ENCODE data around the gene CLSTN1. TPM values are rescaled to one million over a fixed set of nuclear protein-coding genes. Genes with fewer than 3 reads are reported as not detected.

CLSTN1 gene
- total RNA-seq, 1 donor from 2014 or later, result 110 TPM

DNA sequence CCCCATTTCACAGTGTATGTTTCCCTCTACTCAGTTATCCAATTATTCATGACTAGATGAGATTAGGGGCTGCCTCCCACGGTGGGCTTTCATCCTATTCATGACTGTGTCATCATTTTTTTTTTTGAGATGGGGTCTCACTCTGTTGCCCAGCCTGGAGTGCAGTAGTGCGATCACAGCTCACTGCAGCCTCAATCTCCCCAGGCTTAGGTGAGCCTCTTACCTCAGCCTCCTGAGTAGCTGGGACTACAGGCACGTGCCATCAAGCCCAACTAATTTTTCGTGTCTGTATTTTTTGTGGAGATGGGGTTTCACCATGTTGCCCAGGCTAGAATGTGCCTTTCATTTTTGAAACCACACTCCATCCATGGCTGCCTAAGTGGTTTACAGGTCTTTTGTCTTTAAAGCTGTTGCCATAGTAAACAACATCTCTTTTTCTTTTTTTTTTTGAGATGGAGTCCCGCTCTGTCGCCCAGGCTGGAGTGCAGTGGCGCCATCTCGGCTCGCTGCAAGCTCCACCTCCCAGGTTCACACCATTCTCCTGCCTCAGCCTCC lies 112.2 kb downstream of the CLSTN1 start:
- DNase-seq, result no peak

DNA sequence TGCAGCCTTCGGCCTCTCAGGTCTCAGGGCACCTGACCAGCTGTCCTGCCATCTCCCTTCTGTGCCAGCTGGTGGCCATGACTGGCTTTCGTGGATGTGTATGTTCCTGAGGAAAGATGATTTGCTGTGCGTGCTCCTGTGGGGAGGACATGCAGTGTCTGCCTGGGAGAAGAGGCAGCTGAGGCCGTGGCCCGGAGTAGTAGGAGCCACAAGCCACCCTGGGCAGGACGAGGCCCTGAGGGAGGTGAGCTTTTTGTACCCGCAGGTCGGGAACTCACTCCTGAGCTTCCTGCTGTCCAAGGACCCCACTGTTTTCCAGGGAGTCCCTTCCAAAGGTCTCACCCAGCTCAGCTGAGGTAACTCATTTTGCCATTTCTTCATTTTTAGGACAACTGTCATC lies 113.7 kb downstream of the CLSTN1 start:
- DNase-seq, result no peak

DNA sequence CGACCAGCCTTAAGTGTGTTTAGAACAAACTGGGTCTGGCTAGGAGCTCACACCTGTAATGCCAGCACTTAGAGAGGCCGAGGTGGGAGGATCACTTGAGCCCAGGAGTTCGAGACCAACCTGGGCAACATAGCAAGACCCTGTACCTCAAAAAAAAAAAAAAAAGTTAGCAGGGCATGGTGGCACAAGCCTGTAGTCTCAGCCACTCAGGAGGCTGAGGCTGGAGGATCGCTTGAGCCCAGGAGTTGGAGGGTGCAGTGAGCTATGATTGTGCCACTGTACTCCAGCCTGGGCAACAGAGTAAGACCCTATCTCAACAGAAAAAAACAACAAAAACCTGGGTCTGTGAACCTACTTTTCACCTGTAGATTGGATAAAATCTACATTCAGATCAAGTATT lies 117.6 kb downstream of the CLSTN1 start:
- DNase-seq, result no peak

DNA sequence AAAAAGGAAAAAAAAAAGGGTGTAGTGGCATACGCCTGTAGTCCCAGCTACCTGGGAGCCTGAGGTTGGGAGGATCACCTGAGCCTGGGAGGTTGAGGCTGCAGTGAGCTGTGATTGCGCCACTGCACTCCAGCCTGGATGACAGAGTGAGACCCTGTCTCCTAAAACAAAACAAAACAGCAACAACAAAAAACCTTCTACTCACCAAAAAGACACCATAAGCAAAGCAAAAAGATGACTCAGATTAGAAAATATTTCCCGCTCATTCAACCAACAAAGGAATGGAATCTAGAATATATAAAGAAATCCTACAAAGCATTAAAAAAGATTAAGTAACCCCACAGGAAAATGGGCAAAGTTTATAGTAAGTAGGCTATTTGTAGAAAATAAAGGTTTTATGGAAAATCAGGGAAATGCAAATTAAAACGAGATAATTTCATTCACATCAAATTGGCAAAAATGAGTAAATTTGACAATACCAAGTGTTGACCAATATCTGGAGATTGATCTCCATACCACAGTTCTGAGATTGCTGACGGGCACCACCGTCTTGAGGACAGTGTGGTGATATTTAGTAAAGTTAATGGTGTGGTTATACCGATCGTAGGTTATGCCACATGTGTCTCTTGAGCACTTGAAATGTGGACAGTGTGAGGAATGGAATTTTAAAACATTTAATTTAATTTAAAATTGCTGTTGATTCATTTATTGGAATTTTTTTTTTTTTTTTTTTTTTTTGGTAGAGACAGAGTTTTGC lies 118.2 kb downstream of the CLSTN1 start:
- no peak for DNase-seq

DNA sequence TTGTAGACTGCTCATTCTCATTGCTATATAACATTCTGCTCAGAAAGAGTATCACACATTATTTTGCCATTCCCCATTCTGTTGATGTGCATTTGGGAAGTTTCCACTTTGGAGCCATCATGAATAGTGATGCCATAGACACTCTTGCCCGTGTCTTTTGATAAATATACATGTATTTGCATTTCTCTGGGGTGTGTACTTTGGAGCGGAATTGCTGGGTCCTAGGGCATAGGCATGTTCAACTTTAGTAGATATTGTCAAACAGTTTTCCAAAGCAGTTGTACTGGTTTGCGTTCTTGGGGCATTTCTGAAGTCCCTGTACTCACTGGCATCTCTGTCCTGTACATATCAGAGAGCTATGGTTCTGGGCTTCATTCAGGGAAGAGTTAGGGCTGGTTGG lies 120.1 kb downstream of the CLSTN1 start:
- no peak for DNase-seq

DNA sequence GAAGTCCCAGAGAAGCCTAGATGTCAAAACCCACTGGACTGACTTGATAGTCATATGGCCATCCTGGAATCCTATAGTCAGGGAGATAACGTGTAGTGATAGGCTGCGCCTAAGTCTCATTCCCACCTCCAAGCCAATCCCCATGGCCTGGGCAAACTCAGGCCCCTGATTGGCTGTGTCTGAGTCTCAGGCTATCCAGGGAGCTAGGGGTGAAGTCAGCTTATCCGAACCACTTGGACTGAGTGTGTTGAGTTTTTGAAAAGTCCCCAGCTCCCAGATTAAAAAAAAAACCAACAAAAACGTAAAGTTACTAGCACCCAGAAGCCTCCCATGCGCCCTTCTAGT lies 120.6 kb downstream of the CLSTN1 start:
- DNase-seq, result no peak

DNA sequence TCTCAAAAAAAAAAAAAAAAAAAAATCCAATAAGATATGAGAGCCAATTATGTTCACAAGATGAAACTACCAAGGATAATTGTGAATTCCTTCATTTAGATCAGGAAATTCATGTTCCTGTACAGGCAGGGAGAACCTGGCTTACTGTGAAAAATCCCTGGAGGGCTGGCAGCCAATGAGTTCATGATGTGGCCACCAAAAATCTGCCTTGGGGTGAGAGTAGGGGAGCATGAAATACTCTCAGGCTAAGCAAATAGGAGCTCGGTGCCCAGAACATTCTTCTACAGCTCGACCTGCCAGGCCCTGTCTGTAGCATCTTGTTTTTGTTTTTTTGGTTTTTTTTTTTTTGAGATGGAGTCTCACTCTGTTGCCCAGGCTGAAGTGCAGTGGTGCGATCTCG lies 122.1 kb downstream of the CLSTN1 start:
- DNase-seq, result no peak

DNA sequence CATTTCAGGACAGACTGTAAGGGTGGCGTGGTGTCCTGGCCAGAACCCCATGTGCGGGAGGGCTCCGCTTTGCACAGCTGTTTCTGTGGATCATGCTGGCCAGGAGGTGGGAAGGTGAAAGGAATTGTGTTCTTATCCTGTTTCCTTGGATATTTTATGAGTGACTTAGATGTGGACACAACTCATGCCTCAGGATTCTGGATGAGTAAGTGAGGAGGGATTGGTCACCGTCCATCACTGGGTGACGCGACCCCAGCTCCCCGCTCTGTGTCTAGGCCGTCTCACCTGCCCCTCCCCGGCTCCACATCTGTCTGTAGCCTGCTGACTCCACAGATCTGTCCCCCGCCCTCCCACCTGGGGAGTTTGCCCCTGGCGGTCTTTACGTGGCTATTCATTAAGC lies 123.4 kb downstream of the CLSTN1 start:
- no peak for DNase-seq

DNA sequence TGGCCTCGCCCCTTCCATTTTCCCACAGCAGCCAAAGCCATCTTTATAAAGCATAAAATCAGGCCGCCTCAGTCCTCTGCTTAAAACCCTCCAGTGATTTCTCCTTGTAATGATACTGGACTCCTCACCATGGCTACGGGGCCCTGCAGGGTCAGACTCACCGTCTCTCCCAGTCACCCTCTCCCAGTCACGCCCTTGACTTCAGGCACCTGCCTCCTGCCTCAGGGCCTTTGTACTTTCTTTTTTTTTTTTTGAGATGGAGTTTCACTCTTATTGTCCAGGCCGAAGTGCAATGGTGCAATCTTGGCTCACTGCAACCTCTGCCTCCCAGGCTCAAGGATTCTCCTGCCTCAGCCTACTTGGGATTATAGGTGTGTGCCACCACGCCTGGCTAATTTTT lies 124.4 kb downstream of the CLSTN1 start:
- no peak for DNase-seq

DNA sequence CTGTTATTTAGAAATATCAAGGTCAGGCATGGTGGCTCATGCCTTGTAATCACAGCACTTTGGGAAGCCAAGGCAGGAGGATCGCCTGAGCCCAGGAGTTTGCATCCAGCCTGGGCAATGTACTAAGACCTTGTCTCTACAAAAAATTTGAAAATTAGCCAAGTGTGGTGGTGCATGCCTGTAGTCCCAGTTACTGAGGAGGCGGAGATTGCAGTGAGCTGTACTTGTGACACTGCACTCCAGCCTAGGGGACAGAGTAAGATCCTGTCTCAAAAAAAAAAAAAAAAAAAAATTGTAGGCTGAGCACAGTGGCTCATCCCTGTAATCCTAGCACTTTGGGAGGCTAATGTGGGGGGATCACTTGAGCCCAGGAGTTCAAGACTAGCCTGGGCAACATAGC lies 127.0 kb downstream of the CLSTN1 start:
- no peak for DNase-seq

DNA sequence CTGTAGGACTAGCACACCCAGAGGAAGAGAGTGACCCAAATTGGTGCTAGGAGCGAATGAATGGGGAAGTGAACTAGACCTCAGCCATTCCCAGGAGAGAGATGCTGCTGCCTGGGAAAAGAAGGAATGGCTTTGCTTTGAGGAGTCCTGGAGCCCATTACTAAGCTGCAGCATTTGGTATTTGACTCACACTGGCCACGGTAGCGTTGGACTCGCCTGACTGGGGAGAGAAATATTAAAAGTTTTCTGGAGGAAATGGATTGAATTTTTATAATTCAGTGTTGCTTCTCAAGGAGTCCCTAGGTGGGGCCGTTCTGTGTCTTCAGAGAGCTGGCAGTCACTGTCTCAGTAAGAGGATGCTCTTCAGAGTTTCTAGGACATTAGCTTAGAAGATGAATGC lies 132.1 kb downstream of the CLSTN1 start:
- DNase-seq, result no peak

DNA sequence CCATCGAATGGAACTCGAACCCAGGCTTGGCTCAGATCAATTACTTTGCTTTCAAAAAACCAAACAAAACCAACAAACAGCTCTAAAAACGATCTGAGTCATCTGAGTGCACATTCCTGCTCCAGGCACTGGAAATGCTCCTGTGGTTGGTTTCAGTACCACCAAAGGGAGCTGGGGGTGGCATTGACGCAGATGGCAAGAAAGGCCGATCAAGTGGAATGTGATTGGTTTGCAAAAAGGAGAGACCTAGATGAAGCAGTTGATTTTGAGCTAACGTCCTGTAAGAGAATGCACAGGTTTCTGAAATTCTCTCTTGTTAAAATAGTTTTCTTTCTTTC lies 132.7 kb downstream of the CLSTN1 start:
- no peak for DNase-seq

DNA sequence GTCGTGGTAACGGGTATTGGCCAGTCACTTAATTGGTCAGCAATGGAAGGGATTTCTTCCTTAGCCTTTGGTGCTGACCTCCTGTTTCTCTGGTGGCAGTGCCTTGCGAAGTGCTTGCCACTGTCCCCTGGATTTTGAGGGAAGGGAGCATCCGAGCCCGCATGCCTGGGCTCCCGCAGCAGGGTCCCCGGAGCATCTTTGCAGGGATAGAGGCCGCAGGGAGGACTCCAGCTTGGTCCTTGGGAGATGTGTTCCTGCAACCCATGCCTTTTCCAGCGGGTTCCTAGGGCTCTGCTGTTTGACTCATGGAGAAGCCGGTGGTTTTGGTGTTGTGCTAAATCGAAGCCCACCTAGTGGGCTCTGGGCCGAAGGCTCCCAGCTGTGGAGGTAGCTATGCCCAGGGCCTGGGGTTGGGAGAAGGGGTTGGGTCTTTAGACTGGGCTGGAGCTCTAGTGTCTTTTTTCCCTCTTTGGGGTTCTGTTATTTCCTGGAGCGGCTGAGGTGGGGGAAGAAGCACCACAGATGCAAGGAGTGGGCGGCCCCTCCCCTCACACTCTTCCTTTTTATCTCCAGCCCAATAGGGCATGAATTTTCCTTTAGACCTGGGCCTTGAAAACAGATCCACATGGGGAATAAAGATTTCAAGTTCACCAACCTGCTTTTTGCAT lies 133.2 kb downstream of the CLSTN1 start:
- DNase-seq, result no peak

DNA sequence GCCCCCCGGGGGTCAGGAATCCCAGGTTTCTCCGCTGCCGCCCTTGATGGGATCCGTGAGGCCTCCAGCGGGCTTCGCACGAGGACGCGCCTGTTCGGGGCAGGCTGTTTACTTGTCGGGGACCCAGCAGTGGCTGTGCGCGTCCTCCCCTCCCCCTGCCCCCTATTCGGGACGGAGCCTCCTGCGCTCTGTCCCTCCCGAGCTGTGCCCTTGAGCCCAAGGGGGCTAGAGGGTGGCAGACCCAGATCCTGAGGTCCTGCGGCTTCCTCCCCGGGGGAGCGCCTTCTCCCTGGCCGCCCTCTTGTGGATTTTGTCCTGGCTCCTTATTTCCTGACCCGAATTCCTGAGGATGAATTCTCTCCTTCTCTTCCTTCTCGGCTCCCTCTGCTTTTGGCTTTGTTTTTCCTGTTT lies 133.8 kb downstream of the CLSTN1 start:
- peak; percentile 22 for DNase-seq

DNA sequence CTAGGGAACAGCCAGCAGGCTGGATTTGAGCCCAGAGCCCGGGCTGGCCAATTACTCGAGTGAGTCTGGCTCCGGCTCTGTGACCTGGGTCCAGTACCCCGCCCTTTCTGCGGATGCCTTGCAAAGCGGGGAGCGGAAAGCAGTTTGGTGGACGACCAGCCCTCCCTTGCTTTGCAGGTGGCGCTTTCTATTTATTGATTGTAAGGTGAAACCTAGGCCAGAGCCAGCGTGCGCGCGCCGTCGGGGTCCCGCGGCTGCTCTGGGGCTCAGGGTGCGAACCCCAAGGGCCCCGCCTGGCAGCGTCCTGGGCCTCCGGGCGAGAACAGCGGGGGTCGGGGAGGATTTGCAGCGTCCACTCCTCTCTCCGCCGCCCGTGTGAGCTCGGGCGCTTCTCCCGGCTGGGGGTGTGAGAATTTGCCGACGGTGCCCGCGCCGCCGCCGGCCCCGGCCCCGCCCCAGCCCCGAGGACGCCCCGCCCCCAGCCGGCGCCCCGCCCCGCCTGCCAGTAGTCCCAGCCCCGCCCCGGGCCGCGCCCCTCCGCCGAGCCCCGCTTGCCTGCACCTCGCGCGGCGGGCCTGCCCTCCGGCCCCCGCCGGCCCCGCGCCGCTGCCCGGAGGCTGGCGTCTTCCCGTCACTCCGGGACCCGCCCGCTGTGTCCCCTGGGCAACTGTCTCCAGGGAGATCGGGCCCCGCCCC lies 134.6 kb downstream of the CLSTN1 start:
- peak; percentile 76 for DNase-seq

DNA sequence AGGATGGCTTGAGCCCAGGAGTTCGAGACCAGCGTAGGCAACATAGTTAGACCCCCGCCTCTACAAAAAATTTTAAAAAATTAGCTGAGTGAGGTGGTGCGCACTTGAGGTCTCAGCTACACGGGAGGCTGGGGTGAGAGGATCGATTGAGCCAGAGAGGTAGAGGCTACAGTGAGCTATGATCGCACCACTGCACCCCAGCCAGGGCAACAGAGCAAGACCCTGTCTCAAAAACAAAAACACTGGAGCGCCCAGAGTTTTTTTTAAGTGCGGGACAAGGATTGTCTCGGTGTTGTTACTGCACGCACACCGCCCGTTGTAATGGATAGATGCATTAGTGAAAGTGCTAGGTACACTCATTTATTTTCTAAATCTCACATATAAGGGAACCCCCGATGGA lies 135.2 kb downstream of the CLSTN1 start:
- no peak for DNase-seq

DNA sequence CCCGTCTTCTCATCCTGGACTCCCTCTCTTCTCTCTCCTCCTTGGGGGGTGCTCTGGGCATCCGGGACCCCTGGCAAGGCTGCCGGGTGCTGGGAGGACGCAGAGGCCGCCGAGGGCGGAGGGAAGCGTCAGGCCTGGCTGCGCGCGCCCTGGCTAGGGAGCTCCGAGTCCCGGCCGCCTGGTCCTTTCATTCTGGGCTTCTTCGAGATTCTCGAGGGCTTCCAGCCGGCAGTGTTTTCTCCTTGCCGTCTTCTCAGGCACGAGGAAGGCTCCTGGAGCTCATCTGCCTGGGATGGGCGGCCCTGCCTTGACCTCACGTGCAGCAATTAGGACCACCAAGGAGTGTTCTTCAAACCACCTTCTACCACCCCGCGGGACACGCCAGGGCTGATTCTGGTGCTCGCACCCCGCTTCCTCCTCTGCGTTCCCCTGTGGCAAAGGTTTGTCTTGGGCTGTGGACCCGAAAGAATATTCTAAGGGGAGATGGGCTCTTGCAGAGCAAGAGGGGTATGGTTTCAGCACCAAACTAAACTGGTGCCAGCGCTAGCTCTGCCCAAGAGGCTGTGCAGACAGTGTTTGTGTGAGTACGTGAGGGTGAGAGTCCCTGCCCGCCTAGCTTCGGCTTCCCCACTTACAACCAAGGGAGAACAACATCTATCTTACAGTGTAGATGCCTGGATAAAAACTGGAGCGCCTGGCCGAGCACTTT lies 135.7 kb downstream of the CLSTN1 start:
- DNase-seq, result no peak

DNA sequence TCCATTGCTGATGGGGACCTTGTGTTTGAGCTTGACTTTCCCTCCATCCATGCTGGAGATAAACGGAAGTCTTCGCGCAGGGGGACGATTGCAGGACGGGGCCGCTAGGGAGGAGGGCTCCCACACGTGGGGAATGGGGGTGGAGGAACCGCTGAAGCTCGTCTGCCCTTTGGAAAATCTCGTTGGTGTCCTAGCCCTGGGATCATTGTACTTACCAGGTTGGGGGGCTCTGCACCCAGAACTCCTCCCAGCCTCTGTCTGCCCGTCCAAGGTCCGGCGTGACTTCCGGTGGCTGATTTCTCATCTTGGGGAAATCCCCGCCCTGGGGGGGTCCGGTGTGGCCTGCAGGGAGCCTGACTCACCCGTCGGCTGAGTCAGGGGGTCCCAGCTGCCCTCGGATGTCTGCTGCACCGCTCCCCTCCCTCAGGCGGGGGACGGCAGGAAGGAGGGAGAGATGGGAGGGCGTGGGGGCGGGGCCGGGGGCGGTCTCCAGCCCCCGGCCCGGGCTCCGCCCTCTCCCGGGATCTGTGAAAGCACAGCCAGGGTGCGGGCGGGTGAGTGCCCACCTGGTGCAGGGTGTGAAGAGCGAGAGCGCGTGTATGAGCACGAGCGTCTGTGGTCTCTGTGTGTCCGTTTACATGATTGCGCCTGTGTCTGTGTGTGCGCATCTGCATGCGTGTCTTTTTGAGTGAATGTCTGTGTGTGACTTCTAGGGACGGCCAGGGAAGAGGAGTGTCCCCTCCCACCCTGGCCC lies 136.5 kb downstream of the CLSTN1 start:
- DNase-seq, result peak; percentile 66

DNA sequence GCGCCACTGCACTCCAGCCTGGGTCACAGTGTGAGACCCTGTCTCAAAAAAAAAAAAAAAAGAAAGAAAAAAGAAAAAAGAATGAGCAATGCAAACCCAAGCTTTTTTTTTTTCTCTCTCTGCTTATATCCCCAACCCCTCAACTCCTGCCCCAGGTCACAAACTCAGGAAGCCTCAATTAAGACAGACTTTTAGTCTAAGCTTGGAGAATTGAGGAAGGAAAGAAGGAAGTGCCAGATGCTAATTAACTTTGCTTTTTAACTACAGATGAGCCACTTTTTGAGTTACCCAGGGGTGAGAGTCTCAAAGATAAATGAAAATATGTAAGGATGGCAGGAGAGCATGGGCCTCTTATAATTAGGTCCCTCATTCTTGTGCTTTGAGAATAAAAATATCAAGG lies 139.0 kb downstream of the CLSTN1 start:
- no peak for DNase-seq

DNA sequence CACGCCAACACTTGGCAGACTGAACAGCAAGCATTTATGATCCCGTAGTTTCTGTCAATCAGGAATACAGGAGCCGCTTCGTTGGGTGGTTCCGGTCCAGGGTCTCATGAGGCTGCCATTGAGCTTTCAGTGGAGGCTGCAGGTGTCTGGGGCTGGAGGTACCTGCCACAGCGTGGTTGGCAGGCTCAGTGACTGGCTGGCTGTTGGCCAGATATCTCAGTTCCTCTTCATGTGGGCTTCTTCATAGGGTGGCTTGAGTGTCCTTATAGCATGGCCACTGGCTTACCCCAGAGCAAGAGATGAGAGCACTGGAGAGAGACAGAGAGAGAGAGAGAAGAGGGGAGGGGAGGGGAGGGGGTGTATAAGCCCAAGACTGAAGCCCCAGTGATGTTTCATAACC lies 142.9 kb downstream of the CLSTN1 start:
- DNase-seq, result no peak

DNA sequence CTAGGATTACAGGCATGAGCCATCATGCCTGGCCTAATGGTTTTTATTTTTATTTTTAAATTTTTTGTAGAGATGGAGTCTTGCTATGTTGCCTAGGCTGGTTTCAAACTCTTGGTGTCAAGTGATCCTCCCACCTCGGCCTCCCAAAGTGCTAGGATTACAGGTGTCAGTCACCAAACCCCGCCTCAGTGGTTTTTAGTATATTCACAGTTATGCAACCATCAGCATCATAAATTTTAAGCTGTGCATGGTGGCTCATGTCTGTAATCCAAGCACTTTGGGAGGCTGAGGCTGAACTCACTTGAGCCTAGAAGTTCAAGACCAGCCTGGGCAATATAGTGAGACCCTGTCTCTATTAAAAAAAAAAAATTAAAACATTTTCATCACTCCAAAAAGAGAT lies 143.7 kb downstream of the CLSTN1 start:
- no peak for DNase-seq
